22Rv1 (cell line): ENCODE data around the gene CYP1A1.

ENCODE experiments used
- CTCF ChIP-seq: fragments of 450-650 bp; IDR thresholded peaks from 2 replicates; pipeline ENCODE4 v1.5.1; 2017; ENCODE audit warnings: mild to moderate bottlenecking
- ZFX ChIP-seq: fragments of 450-650 bp; IDR thresholded peaks from 2 replicates; pipeline ENCODE4 v1.6.1; 2017; ENCODE audit warnings: antibody characterized with exemption, borderline replicate concordance

- TF ChIP-seq CTCF (no peak), ZFX (no peak)
These were observed 48.5 kb upstream of the CYP1A1 start for GRCh38 chr15:74773731-74774252.
